Inflammatory macrophage treated with lipopolysaccharide for 4 hours (primary cell): Measurements from ENCODE around the gene MARCHF3.
"Not testable (repeated sequence)": the region's sequence is repeated elsewhere in the genome, so short reads cannot be mapped to it uniquely, and the experiment has no call there.

Experiments used
- DNase-seq: peaks from one replicate; pipeline ENCODE4 v3.0.0-alpha.2; 2020

MARCHF3 gene

GRCh38 chr5:126912616-126913200 lies 117.7 kb downstream of the MARCHF3 start:
- DNase-seq: peak; percentile 84

- DNase-seq: no peak
Observed at GRCh38 chr5:126911986-126912385, 118.4 kb downstream of the MARCHF3 start.

GRCh38 chr5:126909856-126910255 lies 120.5 kb downstream of the MARCHF3 start:
- no peak for DNase-seq

- DNase-seq: not testable (repeated sequence)
Observed at GRCh38 chr5:126904407-126904806, 126.0 kb downstream of the MARCHF3 start.

GRCh38 chr5:126900796-126901195 lies 129.6 kb downstream of the MARCHF3 start:
- no peak for DNase-seq

GRCh38 chr5:126899476-126899875 lies 130.9 kb downstream of the MARCHF3 start:
- DNase-seq: no peak

GRCh38 chr5:126897851-126898630 lies 132.3 kb downstream of the MARCHF3 start:
- DNase-seq: no peak

- no peak for DNase-seq
Observed at GRCh38 chr5:126896170-126896702, 134.1 kb downstream of the MARCHF3 start.

GRCh38 chr5:126895712-126896111 lies 134.6 kb downstream of the MARCHF3 start:
- DNase-seq: not testable (repeated sequence)

GRCh38 chr5:126890414-126890813 lies 139.9 kb downstream of the MARCHF3 start:
- DNase-seq: not testable (repeated sequence)

- DNase-seq: no peak
Observed at GRCh38 chr5:126888175-126888574, 142.2 kb downstream of the MARCHF3 start.

- no peak for DNase-seq
Observed at GRCh38 chr5:126884269-126884819, 146.0 kb downstream of the MARCHF3 start.

- DNase-seq: no peak
Observed at GRCh38 chr5:126883564-126884245, 146.7 kb downstream of the MARCHF3 start.

- no peak for DNase-seq
Observed at GRCh38 chr5:126881821-126882600, 148.3 kb downstream of the MARCHF3 start.

- DNase-seq: no peak
Observed at GRCh38 chr5:126878634-126879033, 151.7 kb downstream of the MARCHF3 start.

- no peak for DNase-seq
Observed at GRCh38 chr5:126878085-126878484, 152.3 kb downstream of the MARCHF3 start.

- no peak for DNase-seq
Observed at GRCh38 chr5:126877602-126878001, 152.8 kb downstream of the MARCHF3 start.

GRCh38 chr5:126875303-126875785 lies 155.0 kb downstream of the MARCHF3 start:
- no peak for DNase-seq

GRCh38 chr5:126872561-126873354 lies 157.6 kb downstream of the MARCHF3 start:
- DNase-seq: no peak

GRCh38 chr5:126871441-126871840 lies 158.9 kb downstream of the MARCHF3 start:
- no peak for DNase-seq

- peak; percentile 9 for DNase-seq
Observed at GRCh38 chr5:126869005-126869451, 161.3 kb downstream of the MARCHF3 start.
